ENCODE data around the gene TRHDE.

DNA sequence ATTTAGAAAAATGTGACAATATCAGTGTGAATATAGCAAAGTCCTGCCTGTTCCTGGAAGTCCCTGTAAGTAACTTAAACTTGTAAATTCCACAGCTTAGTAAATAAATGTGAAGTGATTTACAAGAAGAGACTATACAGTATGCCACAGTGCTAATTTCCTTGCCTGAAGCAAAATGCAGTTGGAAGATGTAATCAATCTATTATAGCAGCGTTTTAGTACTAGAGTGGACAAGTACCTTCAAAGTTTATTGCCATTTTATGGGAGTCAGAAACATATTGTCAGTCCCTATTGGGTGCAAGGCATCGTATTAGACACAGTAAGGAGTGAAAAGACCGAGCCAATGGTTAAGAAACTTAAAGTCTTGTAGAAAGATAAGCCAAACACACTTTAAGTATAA, 94.1 kb downstream of the TRHDE start:
- no peak for TF ChIP-seq MAFF (IDR thresholded peaks at IDR 0.05; ENCODE audit: low read depth, low read length)
- no peak for TF ChIP-seq SMAD1 (CRISPR knock-in tag; IDR thresholded peaks at IDR 0.05; ENCODE audit: borderline replicate concordance, low read depth)
- no peak for TF ChIP-seq FOXA3 (CRISPR knock-in tag; IDR thresholded peaks at IDR 0.05)
- no peak for TF ChIP-seq TAF1 (CRISPR knock-in tag; IDR thresholded peaks at IDR 0.05)
